SK-N-SH (cell line): ENCODE data around the gene PRRC2A. TPM values are rescaled to one million over a fixed set of nuclear protein-coding genes. Genes with fewer than 3 reads are reported as not detected.

Experiments
- CTCF ChIA-PET: fragments of 300-600, 350-600 bp; formaldehyde crosslinking; extraction: SDS; loops from one replicate; lab custom pipeline; 2021; lab: Yijun Ruan, JAX
- POLR2A ChIA-PET: fragments of 350-600 bp; sonication (Branson Sonifier 250); formaldehyde crosslinking; extraction: SDS; loops from one replicate; lab custom pipeline; 2020; ENCODE audit warnings: antibody characterized with exemption, inconsistent platforms; lab: Yijun Ruan, JAX
- DNase-seq: peaks from one replicate; pipeline ENCODE4 v3.0.0; 2012
- H2AFZ ChIP-seq: fragments of 200-600 bp; sonication (generic); 2 replicates; pipeline ENCODE4 v1.8.1; 2016; ENCODE audit warnings: antibody characterized with exemption, mild to moderate bottlenecking, low read depth
- H3F3A ChIP-seq: fragments of 200-600 bp; sonication (generic); replicated peaks from 2 replicates; pipeline ENCODE3; 2016; ENCODE audit warnings: antibody characterized with exemption, mild to moderate bottlenecking; ENCODE audit not compliant: insufficient read depth
- H3K27ac ChIP-seq, 2 experiments: fragments of 200-500 bp in 1 of 2; fragments of 200-600 bp in 1 of 2; sonication (Bioruptor generic) in 1 of 2; sonication (generic), shearing (Covaris generic) in 1 of 2; 2 replicates each; pipeline versions ENCODE4 v1.5.1 to v1.6.1; 2014 to 2016; ENCODE audit warnings: low read depth in 2 of 2, inconsistent platforms in 1 of 2, low read length in 1 of 2, mild to moderate bottlenecking in 1 of 2, mixed read lengths in 1 of 2
- H3K27me3 ChIP-seq: fragments of 200-600 bp; sonication (generic), shearing (Covaris generic); 2 replicates; pipeline ENCODE4 v1.6.1; 2016; ENCODE audit warnings: mixed run types; ENCODE audit not compliant: insufficient read depth
- H3K36me3 ChIP-seq, 2 experiments: fragments of 200-500 bp in 1 of 2; fragments of 200-600 bp in 1 of 2; sonication (Bioruptor generic) in 1 of 2; sonication (generic) in 1 of 2; replicated peaks in 1 of 2; 2 replicates each; pipeline versions ENCODE3 to v1.5.1; 2014 to 2016; ENCODE audit warnings: low read length in 1 of 2, mild to moderate bottlenecking in 1 of 2; ENCODE audit not compliant: insufficient read depth in 2 of 2, control insufficient read depth in 1 of 2
- H3K4me1 ChIP-seq, 2 experiments: fragments of 200-500 bp in 1 of 2; fragments of 200-600 bp in 1 of 2; sonication (Bioruptor generic) in 1 of 2; sonication (generic), shearing (Covaris generic) in 1 of 2; 2 replicates each; pipeline versions ENCODE4 v1.5.1 to v1.6.1; 2014 to 2016; ENCODE audit warnings: low read depth in 1 of 2, low read length in 1 of 2, mixed run types in 1 of 2; ENCODE audit not compliant: insufficient read depth in 2 of 2, control insufficient read depth in 1 of 2
- H3K4me2 ChIP-seq: fragments of 200-600 bp; sonication (generic), shearing (Covaris generic); 2 replicates; pipeline ENCODE4 v1.6.1; 2017; ENCODE audit warnings: mixed run types
- H3K4me3 ChIP-seq, 2 experiments: fragments of 200-500 bp in 1 of 2; fragments of 200-600 bp in 1 of 2; sonication (Bioruptor generic) in 1 of 2; sonication (generic), shearing (Covaris generic) in 1 of 2; 2 replicates each; pipeline versions ENCODE4 v1.5.1 to v1.8.1; 2014 to 2016; ENCODE audit warnings: low read depth in 2 of 2, inconsistent platforms in 1 of 2, low read length in 1 of 2, mild to moderate bottlenecking in 1 of 2, mixed read lengths in 1 of 2, moderate library complexity in 1 of 2
- H3K79me2 ChIP-seq: fragments of 200-600 bp; sonication (generic); 2 replicates; pipeline ENCODE4 v1.8.1; 2017; ENCODE audit warnings: mild to moderate bottlenecking; ENCODE audit not compliant: insufficient read depth
- H3K9ac ChIP-seq: fragments of 200-600 bp; sonication (generic); 2 replicates; pipeline ENCODE4 v1.6.1; 2017; ENCODE audit warnings: mixed run types
- H3K9me2 ChIP-seq: fragments of 200-600 bp; sonication (generic); 2 replicates; pipeline ENCODE4 v1.6.1; 2017; ENCODE audit warnings: mixed run types
- H3K9me3 ChIP-seq: fragments of 200-600 bp; sonication (generic); 2 replicates; pipeline ENCODE4 v1.6.1; 2017; ENCODE audit warnings: mixed run types, mild to moderate bottlenecking, moderate library complexity
- H4K20me1 ChIP-seq: fragments of 200-600 bp; sonication (generic); 2 replicates; pipeline ENCODE4 v1.6.1; 2017; ENCODE audit warnings: mild to moderate bottlenecking, mixed run types; ENCODE audit not compliant: insufficient read depth
- CHD2 ChIP-seq: fragments of 150-350 bp; IDR thresholded peaks from 2 replicates; pipeline ENCODE4 v1.6.1; 2018; ENCODE audit warnings: low read length; ENCODE audit not compliant: partially characterized antibody
- EZH2phosphoT487 ChIP-seq: fragments of 200-600 bp; sonication (generic); IDR thresholded peaks from 2 replicates; pipeline ENCODE4 v1.6.1; 2017; ENCODE audit warnings: low read depth, mixed run types, mild to moderate bottlenecking, antibody characterized with exemption, moderate library complexity, borderline replicate concordance
- FOXJ3 ChIP-seq: sonication (generic); formaldehyde crosslinking; IDR thresholded peaks from 2 replicates; pipeline ENCODE4 v1.5.1; 2020; ENCODE audit warnings: mild to moderate bottlenecking, missing genetic modification reagents
- FOXM1 ChIP-seq: IDR thresholded peaks from 2 replicates; pipeline ENCODE4 v1.4.0; 2012; ENCODE audit warnings: low read depth, mild to moderate bottlenecking
- GATA2 ChIP-seq: sonication (generic); formaldehyde crosslinking; IDR thresholded peaks from 2 replicates; pipeline ENCODE4 v1.5.0; 2020; ENCODE audit warnings: mild to moderate bottlenecking, missing genetic modification reagents
- JUND ChIP-seq: IDR thresholded peaks from 2 replicates; pipeline ENCODE4 v1.4.0; 2012
- NFIC ChIP-seq: IDR thresholded peaks from 2 replicates; pipeline ENCODE4 v1.4.0; 2012; ENCODE audit warnings: borderline replicate concordance
- POLR2AphosphoS5 ChIP-seq: IDR thresholded peaks from 2 replicates; pipeline ENCODE4 v1.6.1; 2012; ENCODE audit warnings: low read depth, low read length
- RAD21 ChIP-seq: IDR thresholded peaks from 2 replicates; pipeline ENCODE4 v1.6.1; 2012; ENCODE audit warnings: mild to moderate bottlenecking, low read length
- RFX5 ChIP-seq: IDR thresholded peaks from 2 replicates; pipeline ENCODE4 v1.6.1; 2012; ENCODE audit warnings: mild to moderate bottlenecking, improper control_type of control experiment, low read length
- RXRA ChIP-seq: IDR thresholded peaks from 2 replicates; pipeline ENCODE4 v1.4.0; 2012; ENCODE audit warnings: low read depth, mild to moderate bottlenecking, borderline replicate concordance
- TCF12 ChIP-seq: IDR thresholded peaks from 2 replicates; pipeline ENCODE4 v1.4.0; 2012
- TEAD4 ChIP-seq: IDR thresholded peaks from 2 replicates; pipeline ENCODE4 v1.4.0; 2012; ENCODE audit warnings: mild to moderate bottlenecking, borderline replicate concordance; ENCODE audit not compliant: insufficient read depth
- USF1 ChIP-seq: IDR thresholded peaks from 2 replicates; pipeline ENCODE4 v1.4.0; 2012; ENCODE audit warnings: low read depth, borderline replicate concordance
- YY1 ChIP-seq: IDR thresholded peaks from 2 replicates; pipeline ENCODE4 v1.4.0; 2012; ENCODE audit warnings: low read depth, mild to moderate bottlenecking
- WGBS: methylation state at CpG from one replicate; pipeline ENCODE4 v1.1.6; 2017; ENCODE audit warnings: low lambda C conversion rate; 5-methylcytosine and 5-hydroxymethylcytosine counted together
- polyA plus RNA-seq, 3 experiments: library from polyadenylated mRNA; depleted of rRNA; stranded (reverse); fragments of >200 nt; gene quantifications; 2 replicates each; pipeline ENCODE4 v1.2.3, GENCODE V29; 2012
- TF ChIP-seq, protein P1 (sequence below): fragments of 200-600 bp; sonication (generic); IDR thresholded peaks from 2 replicates; pipeline ENCODE4 v1.6.1; 2017; ENCODE audit warnings: antibody characterized with exemption, mild to moderate bottlenecking, moderate library complexity
- TF ChIP-seq, protein P2 (sequence below): fragments of 150-350 bp; IDR thresholded peaks from 2 replicates; pipeline ENCODE4 v1.6.1; 2016; ENCODE audit warnings: mild to moderate bottlenecking, low read depth, low read length
- TF ChIP-seq, protein P3 (sequence below): IDR thresholded peaks from 2 replicates; pipeline ENCODE4 v1.4.0; 2012; ENCODE audit warnings: low read depth, borderline replicate concordance

PRRC2A gene
- polyA plus RNA-seq, 1 of the 3 experiments (the other 2 are of a cell fraction) = 76.1 TPM

- WGBS = 100% methylated on average over 1 of the region's 1 CpG
Measured at GRCh38 chr6:31586008-31586407, 34.5 kb upstream of the PRRC2A start, which contains the start of gene LST1. Gene LST1, plus strand, starts transcription at chr6:31586277. Its CDS starts 1,023 bp downstream, at chr6:31587300.

More at GRCh38 chr6:31586008-31586407, 34.5 kb upstream of the PRRC2A start, which contains the start of gene LST1:
- no peaks in the 10 kb centered on the region for H3K36me3 ChIP-seq
- H3K9me3 ChIP-seq = no peaks in the 10 kb centered on the region
- H3K4me1 ChIP-seq = peaks cover 0 to 6% of the 10 kb centered on the region in 2 experiments; a peak in 1 of 4 replicates
- no peaks in the 10 kb centered on the region for H4K20me1 ChIP-seq
- CTCF ChIA-PET = interaction anchor here (0.6 to 17.6 kb wide), 4 partner anchors 11 to 631 kb away, joined by 3 to 312 read pairs (median 46); partner anchors contain the start of genes ATP6V1G2, NFKBIL1 and TNF
- TF ChIP-seq, protein P1, sequence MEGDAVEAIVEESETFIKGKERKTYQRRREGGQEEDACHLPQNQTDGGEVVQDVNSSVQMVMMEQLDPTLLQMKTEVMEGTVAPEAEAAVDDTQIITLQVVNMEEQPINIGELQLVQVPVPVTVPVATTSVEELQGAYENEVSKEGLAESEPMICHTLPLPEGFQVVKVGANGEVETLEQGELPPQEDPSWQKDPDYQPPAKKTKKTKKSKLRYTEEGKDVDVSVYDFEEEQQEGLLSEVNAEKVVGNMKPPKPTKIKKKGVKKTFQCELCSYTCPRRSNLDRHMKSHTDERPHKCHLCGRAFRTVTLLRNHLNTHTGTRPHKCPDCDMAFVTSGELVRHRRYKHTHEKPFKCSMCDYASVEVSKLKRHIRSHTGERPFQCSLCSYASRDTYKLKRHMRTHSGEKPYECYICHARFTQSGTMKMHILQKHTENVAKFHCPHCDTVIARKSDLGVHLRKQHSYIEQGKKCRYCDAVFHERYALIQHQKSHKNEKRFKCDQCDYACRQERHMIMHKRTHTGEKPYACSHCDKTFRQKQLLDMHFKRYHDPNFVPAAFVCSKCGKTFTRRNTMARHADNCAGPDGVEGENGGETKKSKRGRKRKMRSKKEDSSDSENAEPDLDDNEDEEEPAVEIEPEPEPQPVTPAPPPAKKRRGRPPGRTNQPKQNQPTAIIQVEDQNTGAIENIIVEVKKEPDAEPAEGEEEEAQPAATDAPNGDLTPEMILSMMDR = no peak
- no peak for TF ChIP-seq YY1
- no peak for TF ChIP-seq CHD2
- TF ChIP-seq GATA2 (CRISPR knock-in tag) = no peak
- TF ChIP-seq NFIC = no peak
- TF ChIP-seq POLR2AphosphoS5 = no peak
- no peak for TF ChIP-seq RFX5
- TF ChIP-seq JUND = no peak
- no peak for TF ChIP-seq RXRA
- TF ChIP-seq, protein P2, sequence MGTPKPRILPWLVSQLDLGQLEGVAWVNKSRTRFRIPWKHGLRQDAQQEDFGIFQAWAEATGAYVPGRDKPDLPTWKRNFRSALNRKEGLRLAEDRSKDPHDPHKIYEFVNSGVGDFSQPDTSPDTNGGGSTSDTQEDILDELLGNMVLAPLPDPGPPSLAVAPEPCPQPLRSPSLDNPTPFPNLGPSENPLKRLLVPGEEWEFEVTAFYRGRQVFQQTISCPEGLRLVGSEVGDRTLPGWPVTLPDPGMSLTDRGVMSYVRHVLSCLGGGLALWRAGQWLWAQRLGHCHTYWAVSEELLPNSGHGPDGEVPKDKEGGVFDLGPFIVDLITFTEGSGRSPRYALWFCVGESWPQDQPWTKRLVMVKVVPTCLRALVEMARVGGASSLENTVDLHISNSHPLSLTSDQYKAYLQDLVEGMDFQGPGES = no peak
- no peak for TF ChIP-seq RAD21
- no peak for TF ChIP-seq EZH2phosphoT487
- no peak for TF ChIP-seq TEAD4
- TF ChIP-seq, protein P3, sequence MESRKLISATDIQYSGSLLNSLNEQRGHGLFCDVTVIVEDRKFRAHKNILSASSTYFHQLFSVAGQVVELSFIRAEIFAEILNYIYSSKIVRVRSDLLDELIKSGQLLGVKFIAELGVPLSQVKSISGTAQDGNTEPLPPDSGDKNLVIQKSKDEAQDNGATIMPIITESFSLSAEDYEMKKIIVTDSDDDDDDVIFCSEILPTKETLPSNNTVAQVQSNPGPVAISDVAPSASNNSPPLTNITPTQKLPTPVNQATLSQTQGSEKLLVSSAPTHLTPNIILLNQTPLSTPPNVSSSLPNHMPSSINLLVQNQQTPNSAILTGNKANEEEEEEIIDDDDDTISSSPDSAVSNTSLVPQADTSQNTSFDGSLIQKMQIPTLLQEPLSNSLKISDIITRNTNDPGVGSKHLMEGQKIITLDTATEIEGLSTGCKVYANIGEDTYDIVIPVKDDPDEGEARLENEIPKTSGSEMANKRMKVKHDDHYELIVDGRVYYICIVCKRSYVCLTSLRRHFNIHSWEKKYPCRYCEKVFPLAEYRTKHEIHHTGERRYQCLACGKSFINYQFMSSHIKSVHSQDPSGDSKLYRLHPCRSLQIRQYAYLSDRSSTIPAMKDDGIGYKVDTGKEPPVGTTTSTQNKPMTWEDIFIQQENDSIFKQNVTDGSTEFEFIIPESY = no peak
- no peak for TF ChIP-seq TCF12
- no peak for TF ChIP-seq FOXM1
- TF ChIP-seq FOXJ3 (CRISPR knock-in tag) = no peak
- TF ChIP-seq USF1 = no peak
- no peak within 1 kb of the TSS for H3K27ac ChIP-seq
- H3K9me2 ChIP-seq = no peaks in the 10 kb centered on the region
- DNase-seq = no peak
- H3K4me3 ChIP-seq = no peak within 1 kb of the TSS
- H3K4me2 ChIP-seq = no peak within 1 kb of the TSS
- H3K27me3 ChIP-seq = no peaks in the 10 kb centered on the region
- H2AFZ ChIP-seq = no peak within 1 kb of the TSS
- H3K79me2 ChIP-seq = no peaks in the 10 kb centered on the region
- POLR2A ChIA-PET = no interaction called here
- H3K9ac ChIP-seq = no peak within 1 kb of the TSS
- H3F3A ChIP-seq = no peaks in the 10 kb centered on the region
